ENCODE data around the gene BCKDHA. TPM values are rescaled to one million over a fixed set of nuclear protein-coding genes. Genes with fewer than 3 reads are reported as not detected.

BCKDHA gene
- total and polyA plus RNA-seq, 2 experiments from 2014 or later = 30.3 to 39.6 TPM

- DNase-seq (ENCODE audit: low spot score) = peak; percentile 87
- peaks cover 4% of the 10 kb centered on the region for H4K20me1 ChIP-seq (ENCODE audit: insufficient read depth, poor library complexity, severe bottlenecking)
- H2AFZ ChIP-seq = no peak overlapping the region
- no peaks in the 10 kb centered on the region for H3K9me3 ChIP-seq (ENCODE audit: low read depth)
- H3K4me2 ChIP-seq = peak overlapping the region; percentile 51
- H3K4me1 ChIP-seq (ENCODE audit: insufficient read depth) = peaks cover 14% of the 10 kb centered on the region
- TF ChIP-seq EZH2phosphoT487 (IDR thresholded peaks at IDR 0.05; ENCODE audit: low read depth, severe bottlenecking, unreplicated experiment) = no peak
- TF ChIP-seq CTCF (IDR thresholded peaks at IDR 0.05; ENCODE audit: poor library complexity) = no peak
- no peak for TF ChIP-seq EZH2 (IDR thresholded peaks at IDR 0.05; ENCODE audit: borderline replicate concordance)
- peaks cover 46% of the 10 kb centered on the region for H3K79me2 ChIP-seq
- H3K27me3 ChIP-seq = no peaks in the 10 kb centered on the region
- 58% methylated on average over 12 of the region's 12 CpGs for WGBS (ENCODE audit: low lambda C conversion rate, missing lambda C conversion rate)
- peak overlapping the region; percentile 67 for H3K27ac ChIP-seq
- no peak overlapping the region for H3K4me3 ChIP-seq
- no peaks in the 10 kb centered on the region for H3K9me2 ChIP-seq (replicated peaks; ENCODE audit: insufficient read depth)
- no peaks in the 10 kb centered on the region for H3K36me3 ChIP-seq (replicated peaks; ENCODE audit: insufficient read depth, low read depth)
Measured at GRCh38 chr19:41373993-41374392, 23.6 kb upstream of the BCKDHA start.

- peak within 1 kb of the TSS; percentile 92 for H2AFZ ChIP-seq
- no peaks in the 10 kb centered on the region for H3K9me3 ChIP-seq (ENCODE audit: low read depth)
- no peaks in the 10 kb centered on the region for H3K36me3 ChIP-seq (replicated peaks; ENCODE audit: insufficient read depth, low read depth)
- H3K4me2 ChIP-seq = peak within 1 kb of the TSS; percentile 95
- WGBS (ENCODE audit: low lambda C conversion rate, missing lambda C conversion rate) = under 1% methylated on average over 47 of the region's 47 CpGs
- peak within 1 kb of the TSS; percentile 80 for H3K4me3 ChIP-seq
- no peaks in the 10 kb centered on the region for H3K27me3 ChIP-seq
- peak; percentile 52 for DNase-seq (ENCODE audit: low spot score)
- H3K27ac ChIP-seq = peak within 1 kb of the TSS; percentile 74
- H3K9me2 ChIP-seq (replicated peaks; ENCODE audit: insufficient read depth) = no peaks in the 10 kb centered on the region
- H3K4me1 ChIP-seq (ENCODE audit: insufficient read depth) = peaks cover 14% of the 10 kb centered on the region
- TF ChIP-seq CTCF (IDR thresholded peaks at IDR 0.05; ENCODE audit: poor library complexity) (no peak), EZH2phosphoT487 (IDR thresholded peaks at IDR 0.05; ENCODE audit: low read depth, severe bottlenecking, unreplicated experiment) (no peak), EZH2 (IDR thresholded peaks at IDR 0.05; ENCODE audit: borderline replicate concordance) (no peak)
- peaks cover 4% of the 10 kb centered on the region for H4K20me1 ChIP-seq (ENCODE audit: insufficient read depth, poor library complexity, severe bottlenecking)
- H3K79me2 ChIP-seq = peaks cover 23% of the 10 kb centered on the region
Measured at GRCh38 chr19:41376241-41376997, 21.2 kb upstream of the BCKDHA start, which contains the start of gene TMEM91. Gene TMEM91, plus strand, starts transcription at chr19:41376533. Its CDS starts 1,777 bp downstream, at chr19:41378310.

- H3K27me3 ChIP-seq = no peaks in the 10 kb centered on the region
- 65% methylated on average over 8 of the region's 8 CpGs for WGBS (ENCODE audit: low lambda C conversion rate, missing lambda C conversion rate)
- peaks cover 4% of the 10 kb centered on the region for H4K20me1 ChIP-seq (ENCODE audit: insufficient read depth, poor library complexity, severe bottlenecking)
- H3K4me2 ChIP-seq = peak overlapping the region; percentile 95
- H3K27ac ChIP-seq = peak overlapping the region; percentile 74
- H3K9me2 ChIP-seq (replicated peaks; ENCODE audit: insufficient read depth) = no peaks in the 10 kb centered on the region
- peak overlapping the region; percentile 80 for H3K4me3 ChIP-seq
- peaks cover 14% of the 10 kb centered on the region for H3K4me1 ChIP-seq (ENCODE audit: insufficient read depth)
- no peak for DNase-seq (ENCODE audit: low spot score)
- no peaks in the 10 kb centered on the region for H3K9me3 ChIP-seq (ENCODE audit: low read depth)
- H2AFZ ChIP-seq = peak overlapping the region; percentile 92
- peaks cover 21% of the 10 kb centered on the region for H3K79me2 ChIP-seq
- H3K36me3 ChIP-seq (replicated peaks; ENCODE audit: insufficient read depth, low read depth) = no peaks in the 10 kb centered on the region
- no peak for TF ChIP-seq EZH2 (IDR thresholded peaks at IDR 0.05; ENCODE audit: borderline replicate concordance)
- no peak for TF ChIP-seq EZH2phosphoT487 (IDR thresholded peaks at IDR 0.05; ENCODE audit: low read depth, severe bottlenecking, unreplicated experiment)
- no peak for TF ChIP-seq CTCF (IDR thresholded peaks at IDR 0.05; ENCODE audit: poor library complexity)
Measured at GRCh38 chr19:41376998-41377365, 20.6 kb upstream of the BCKDHA start.

Data from hepatocyte (in vitro differentiated cells).